HG02623 (cell line): ENCODE measurements around the gene MAP2K5.

Experiments
- ATAC-seq: cut with Tn5 transposase; IDR thresholded peaks from one replicate; pipeline ENCODE4 v1.9.1; 2021; ENCODE audit warnings: moderate library complexity; ENCODE audit not compliant: unreplicated experiment

The MAP2K5 gene

DNA sequence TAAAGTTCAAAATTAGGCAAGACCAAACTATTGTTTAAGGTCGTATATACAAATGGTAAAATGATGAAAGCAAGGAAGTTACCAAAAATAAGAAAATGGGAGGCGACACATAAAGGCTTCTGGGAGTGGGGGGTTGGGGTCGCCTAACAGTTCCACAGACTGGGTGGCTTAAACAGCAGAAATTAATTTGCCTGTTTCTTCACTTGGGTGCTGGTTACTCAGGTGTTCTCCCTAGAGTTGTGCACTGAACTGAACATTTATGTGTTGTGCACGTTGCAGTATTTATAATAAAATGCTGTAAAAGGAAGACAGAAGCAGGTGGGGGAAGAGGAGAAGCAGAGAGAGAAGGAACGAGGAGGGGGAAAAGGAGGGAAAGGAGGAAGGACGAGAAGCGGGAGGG, 307.8 kb downstream of the MAP2K5 start:
- ATAC-seq: no peak

DNA sequence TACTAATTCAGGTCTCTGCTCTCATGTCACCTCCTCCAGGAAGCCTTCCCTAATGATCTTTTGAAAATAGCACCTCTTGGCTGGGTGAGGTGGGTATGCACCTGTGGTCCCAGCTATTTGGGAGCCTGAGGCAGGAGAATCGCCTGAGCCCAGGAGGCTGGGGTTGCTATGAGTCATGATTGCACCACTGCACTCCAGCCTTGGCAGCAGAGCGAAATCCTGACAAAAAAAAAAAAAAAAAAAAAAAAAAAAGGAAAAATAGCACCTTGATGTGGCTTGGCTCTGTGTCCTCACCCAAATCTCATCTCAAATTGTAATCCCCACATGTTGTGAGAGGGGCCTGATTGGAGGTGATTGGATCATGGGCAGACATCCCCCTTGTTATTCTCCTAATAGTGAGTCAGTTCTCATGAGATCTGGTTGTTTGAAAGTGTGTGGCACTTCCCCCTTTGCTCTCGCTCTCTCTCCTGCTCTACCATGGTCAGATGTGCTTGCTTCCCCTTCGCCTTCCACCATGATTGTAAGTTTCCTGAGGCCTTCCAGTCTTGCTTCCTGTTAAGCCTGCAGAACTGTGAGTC, 308.6 kb downstream of the MAP2K5 start:
- no peak for ATAC-seq

DNA sequence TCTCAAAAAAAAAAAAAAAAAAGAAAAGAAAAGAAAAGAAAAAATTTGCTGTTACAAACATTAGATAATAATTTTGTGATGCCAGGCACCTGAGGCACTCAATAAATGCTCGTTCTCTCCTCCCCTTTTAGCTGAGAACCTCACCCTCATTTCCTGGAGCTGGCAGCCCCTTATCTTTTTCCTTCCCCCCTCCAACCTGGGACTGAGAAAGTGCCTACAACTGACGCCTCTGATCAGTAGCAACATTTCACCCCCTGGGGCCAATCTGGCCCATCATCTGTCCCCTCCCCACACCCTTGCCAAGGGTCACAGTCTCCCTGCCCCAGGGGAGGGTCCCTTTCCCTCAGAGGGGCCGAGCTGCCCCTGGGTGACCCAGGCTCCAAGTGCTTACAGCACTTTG, 309.9 kb downstream of the MAP2K5 start:
- no peak for ATAC-seq

- ATAC-seq: no peak
These were observed 311.0 kb downstream of the MAP2K5 start for GRCh38 chr15:67853454-67853853.

GRCh38 chr15:67854358-67854757, 311.9 kb downstream of the MAP2K5 start:
- ATAC-seq: no peak

DNA sequence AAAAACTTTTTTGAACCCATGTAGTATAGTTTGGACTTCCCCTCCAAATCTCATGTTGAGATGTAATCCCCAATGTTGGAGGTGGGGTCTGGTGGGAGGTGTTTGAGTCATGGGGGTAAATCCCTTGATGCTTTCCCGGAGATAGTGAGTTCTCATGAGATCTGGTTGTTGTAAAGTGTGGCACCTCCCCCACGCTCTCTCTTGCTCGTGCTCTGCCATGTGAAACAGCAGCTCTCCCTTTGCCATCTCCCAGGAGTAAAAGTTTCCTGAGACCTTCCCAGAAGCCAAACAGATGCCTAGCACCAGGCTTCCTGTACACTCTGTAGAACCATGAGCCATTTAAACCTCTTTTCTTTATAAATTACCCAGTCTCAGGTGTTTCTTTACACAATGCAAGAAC, 313.3 kb downstream of the MAP2K5 start:
- no peak for ATAC-seq
